Coronary artery (tissue), 2 donors: ENCODE results near the gene MFSD6.

Experiments
- DNase-seq: peaks from one replicate; pipeline ENCODE4 v3.0.0-alpha.2; 2017; ENCODE audit warnings: low spot score
- H3K27ac ChIP-seq, 2 donors: fragments of 200-600 bp; sonication (generic); one replicate each; pipeline ENCODE4 v1.5.1; 2016 to 2019
- H3K4me3 ChIP-seq: fragments of 200-600 bp; sonication (generic); 2 replicates; pipeline ENCODE4 v1.5.1; 2016; ENCODE audit warnings: mild to moderate bottlenecking, moderate library complexity
- TF ChIP-seq, protein P1 (sequence below): fragments of 200-600 bp; sonication (generic); IDR thresholded peaks from one replicate; pipeline ENCODE4 v1.5.1; 2019; ENCODE audit warnings: antibody characterized with exemption

MFSD6 gene

DNA sequence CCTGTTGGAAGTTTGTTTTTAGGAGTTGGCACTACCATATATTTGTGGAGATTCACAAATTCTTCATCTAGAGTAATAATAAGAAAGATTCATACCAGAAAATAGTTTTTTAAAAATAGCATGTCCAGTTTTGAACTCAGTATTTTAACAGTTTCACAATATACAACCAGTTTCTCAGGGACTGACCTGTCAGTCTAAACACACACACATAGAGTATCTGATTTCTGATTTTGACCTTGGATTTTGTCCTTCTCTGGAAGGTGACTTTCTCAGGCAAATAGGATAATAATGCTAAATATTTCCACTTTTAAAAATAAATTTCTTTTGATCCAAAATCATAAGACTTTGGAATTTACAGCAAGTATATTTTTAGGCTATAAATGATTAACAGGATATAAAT, 32.0 kb downstream of the MFSD6 start:
- TF ChIP-seq, protein P1, sequence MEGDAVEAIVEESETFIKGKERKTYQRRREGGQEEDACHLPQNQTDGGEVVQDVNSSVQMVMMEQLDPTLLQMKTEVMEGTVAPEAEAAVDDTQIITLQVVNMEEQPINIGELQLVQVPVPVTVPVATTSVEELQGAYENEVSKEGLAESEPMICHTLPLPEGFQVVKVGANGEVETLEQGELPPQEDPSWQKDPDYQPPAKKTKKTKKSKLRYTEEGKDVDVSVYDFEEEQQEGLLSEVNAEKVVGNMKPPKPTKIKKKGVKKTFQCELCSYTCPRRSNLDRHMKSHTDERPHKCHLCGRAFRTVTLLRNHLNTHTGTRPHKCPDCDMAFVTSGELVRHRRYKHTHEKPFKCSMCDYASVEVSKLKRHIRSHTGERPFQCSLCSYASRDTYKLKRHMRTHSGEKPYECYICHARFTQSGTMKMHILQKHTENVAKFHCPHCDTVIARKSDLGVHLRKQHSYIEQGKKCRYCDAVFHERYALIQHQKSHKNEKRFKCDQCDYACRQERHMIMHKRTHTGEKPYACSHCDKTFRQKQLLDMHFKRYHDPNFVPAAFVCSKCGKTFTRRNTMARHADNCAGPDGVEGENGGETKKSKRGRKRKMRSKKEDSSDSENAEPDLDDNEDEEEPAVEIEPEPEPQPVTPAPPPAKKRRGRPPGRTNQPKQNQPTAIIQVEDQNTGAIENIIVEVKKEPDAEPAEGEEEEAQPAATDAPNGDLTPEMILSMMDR = no peak
- no peak for DNase-seq

DNA sequence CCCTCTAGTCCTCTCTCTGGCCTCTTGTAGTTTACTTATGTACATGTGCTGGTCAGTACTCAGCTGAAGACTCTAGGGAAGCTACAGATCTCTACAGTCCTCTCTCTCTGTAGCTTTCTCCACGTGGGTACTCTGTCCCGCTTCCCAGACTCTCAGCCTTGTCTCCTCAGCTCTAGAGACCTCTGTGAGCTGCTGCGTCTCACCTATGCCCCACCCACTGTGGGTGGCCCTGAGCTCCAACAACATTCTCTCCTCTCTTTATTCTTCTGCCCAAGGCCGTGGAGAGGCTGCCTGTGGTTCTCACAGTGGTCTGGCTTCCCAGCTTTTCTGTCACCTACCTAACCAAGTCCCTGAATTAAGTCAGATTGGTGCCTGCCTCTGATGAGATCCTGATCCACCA, 33.4 kb downstream of the MFSD6 start:
- H3K27ac ChIP-seq = no peak overlapping the region
- H3K4me3 ChIP-seq = no peak overlapping the region
- DNase-seq = no peak
- TF ChIP-seq, protein P1 = no peak

More for the DNA sequence above, 32.0 kb downstream of the MFSD6 start:
- no peak overlapping the region for H3K27ac ChIP-seq
- no peak overlapping the region for H3K4me3 ChIP-seq

DNA sequence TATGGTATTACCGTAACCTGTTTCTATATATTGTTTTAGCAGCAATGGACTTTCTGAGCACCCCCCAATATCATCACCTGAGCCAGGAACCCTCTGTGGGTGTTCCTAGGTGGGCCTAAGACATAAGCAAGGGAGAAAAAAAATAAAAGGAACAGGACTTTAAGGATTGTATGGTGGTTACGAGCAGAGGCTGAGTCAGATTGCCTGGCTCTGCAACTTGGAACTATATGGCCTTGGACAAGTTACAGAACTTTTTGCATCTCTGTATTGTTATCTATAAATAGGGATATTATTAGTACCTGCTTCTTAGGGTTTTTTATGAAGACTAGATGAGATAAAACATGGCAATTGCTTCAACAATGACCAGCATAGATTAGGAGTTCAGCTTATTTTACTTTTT, 34.9 kb downstream of the MFSD6 start:
- H3K27ac ChIP-seq = no peak overlapping the region
- H3K4me3 ChIP-seq = no peak overlapping the region
- TF ChIP-seq, protein P1 = no peak
- no peak for DNase-seq

DNA sequence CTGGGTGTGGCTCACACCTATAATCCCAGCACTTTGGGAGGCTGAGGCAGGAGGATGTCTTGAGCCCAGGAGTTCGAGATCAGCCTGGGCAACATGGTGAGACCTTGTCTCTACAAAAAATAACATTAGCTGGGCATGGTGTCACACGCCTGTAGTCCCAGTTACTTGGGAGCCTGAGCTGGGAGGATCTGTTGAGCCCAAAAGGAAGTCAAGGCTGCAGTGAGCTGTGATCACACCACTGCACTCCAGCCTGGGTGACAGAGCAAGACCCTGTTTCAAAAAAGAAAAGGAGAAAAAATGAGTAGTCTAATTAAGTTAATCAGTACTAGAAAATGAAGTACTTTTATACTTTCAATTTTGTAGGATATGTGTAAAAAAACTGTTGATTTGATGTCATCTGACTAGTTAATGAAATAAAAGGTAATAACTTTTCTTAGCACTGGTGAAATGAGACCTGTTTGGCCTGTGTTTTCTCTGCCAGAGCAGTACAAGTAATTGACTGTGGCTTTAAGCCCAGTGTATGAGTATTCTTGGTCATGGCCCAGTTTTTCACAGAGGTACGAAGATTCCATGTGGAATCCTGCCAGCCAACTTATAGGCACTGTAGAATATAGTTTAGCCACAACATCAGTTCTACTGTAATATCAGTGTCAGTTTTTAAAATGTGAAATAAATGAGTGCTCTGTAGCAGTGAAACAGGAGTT, 35.8 kb downstream of the MFSD6 start:
- TF ChIP-seq, protein P1 = no peak
- no peak for DNase-seq
- no peak overlapping the region for H3K27ac ChIP-seq

DNA sequence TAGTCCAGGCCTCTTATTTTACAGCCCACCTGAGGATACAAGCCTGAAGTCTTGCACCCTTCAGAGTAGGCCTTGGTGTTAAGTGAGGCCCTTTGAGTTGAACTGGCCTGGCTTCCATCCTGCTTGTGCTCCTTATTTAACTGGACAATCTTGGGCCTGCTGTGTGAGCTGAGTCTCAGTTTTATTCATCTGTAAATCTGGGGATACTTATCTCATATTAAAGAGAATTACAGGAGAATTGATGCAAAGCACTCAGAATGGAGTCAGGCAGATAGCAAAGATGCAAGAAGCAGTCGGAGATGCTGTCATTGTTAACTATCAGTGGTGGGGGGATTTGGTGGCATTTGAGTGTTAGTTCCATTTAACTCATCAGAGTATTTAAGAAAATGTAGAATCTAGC, 36.8 kb downstream of the MFSD6 start:
- no peak overlapping the region for H3K27ac ChIP-seq
- DNase-seq = no peak
- no peak overlapping the region for H3K4me3 ChIP-seq
- TF ChIP-seq, protein P1 = no peak

More for the DNA sequence above, 35.8 kb downstream of the MFSD6 start:
- H3K4me3 ChIP-seq = no peak overlapping the region

DNA sequence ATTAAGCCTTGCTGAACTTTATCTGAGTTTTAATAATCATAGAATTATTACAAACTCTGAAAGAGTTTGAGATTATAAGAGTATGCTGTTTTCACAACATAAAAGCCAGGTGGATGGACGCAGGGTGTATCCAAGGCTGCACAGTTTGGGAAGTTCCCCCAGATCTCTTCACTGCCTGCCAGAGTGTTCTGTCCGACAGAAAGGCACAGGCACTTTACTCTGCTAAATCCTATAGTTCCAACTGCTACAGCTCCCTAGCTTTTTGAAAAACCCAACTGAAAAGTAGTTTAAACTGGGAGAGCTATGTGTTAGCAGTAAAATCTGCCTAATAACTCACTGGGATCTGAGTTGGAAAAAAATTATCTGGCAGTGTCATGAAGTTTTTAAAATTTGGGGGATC, 38.0 kb downstream of the MFSD6 start:
- no peak for DNase-seq
- Histone ChIP-seq H3K4me3 (no peak overlapping the region), H3K27ac (no peak overlapping the region)
- TF ChIP-seq, protein P1 = no peak

DNA sequence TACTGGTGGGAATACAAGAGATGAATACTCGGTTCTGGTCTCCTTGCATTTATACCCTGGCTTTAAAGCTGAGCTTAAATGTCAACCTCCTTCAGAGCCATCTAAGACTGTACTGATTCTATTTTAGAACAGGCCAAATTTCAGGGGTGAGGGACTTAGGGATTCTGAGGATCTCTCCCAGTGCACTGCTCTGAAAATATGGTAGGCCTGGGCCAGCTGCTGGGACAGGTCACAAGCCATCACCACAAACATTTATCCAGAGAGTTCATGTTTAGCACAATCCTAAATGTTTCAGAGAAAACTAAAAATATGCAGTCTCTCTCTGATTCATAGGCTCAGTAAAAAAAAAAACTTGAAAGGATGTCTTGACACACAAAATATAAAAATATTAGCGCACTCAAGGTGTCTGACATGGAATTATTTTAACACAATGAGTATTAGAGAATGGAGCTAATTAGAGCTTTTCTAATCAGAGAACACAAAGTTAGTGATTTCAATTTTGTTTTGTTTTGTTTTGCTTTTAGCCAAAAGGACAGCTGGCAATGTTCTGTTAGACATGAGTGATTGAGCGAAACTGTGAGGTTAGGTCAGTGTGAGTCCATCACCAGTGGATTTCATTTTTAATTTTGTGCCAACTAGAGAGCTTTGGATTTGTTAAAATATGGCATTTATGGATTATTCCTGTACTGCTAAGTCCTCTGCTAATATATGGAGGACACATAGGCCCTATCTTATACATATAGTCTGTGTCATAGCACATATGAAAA, 38.8 kb downstream of the MFSD6 start:
- TF ChIP-seq, protein P1 = no peak
- no peak overlapping the region for H3K27ac ChIP-seq
- no peak overlapping the region for H3K4me3 ChIP-seq
- no peak for DNase-seq
